K562 (cell line): ENCODE measurements around the gene CDH12.

Experiments used
- ATF2 ChIP-seq: sonication (generic); formaldehyde crosslinking; IDR thresholded peaks from 2 replicates; pipeline ENCODE4 v1.8.1; 2022; ENCODE audit warnings: missing genetic modification reagents
- CTCF ChIP-seq, 3 experiments: IDR thresholded peaks in 2 of 3; conservative IDR thresholded peaks in 1 of 3; 2 replicates each; pipeline ENCODE4 v1.5.1; 2011 to 2012; ENCODE audit warnings: low read length in 3 of 3, mild to moderate bottlenecking in 3 of 3, control low read depth in 2 of 3, improper control_type of control experiment in 1 of 3, inconsistent platforms in 1 of 3, low read depth in 1 of 3, mixed read lengths in 1 of 3, moderate library complexity in 1 of 3; ENCODE audit not compliant: insufficient read depth in 2 of 3

DNA sequence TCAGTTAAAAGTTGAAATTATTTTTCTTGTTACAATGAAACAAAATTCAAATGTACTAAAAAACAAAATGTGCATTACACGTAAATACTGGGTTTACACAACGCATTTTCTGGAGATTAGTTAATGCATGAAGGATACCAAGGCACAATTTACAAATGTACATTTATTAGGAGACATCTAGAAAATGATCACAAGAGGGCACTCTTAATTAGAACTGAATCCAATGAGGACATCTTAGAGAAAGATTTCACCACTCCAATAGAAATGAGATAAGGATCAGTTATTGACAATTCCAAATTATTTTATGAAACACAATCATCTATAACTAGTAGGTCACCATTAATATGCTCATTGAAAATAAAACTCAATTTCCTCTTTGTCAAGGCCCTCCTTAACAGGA, 36.6 kb upstream of the CDH12 start:
- TF ChIP-seq ATF2 (no peak), CTCF (IDR thresholded peaks at IDR 0.05 in 2 of 3, conservative IDR thresholded peaks at IDR 0.05 in 1 of 3; ENCODE audit: insufficient read depth in 2 of 3, low read depth in 1 of 3, low read length in 3 of 3) (no peak)
